GM21723 (cell line): ENCODE measurements around the gene KIAA2012.
"Not testable (repeated sequence)": the region's sequence is repeated elsewhere in the genome, so short reads cannot be mapped to it uniquely, and the experiment has no call there.

ENCODE experiments used
- ATAC-seq: cut with Tn5 transposase; IDR thresholded peaks from one replicate; pipeline ENCODE4 v1.9.1; 2021; ENCODE audit warnings: mild to moderate bottlenecking, moderate library complexity; ENCODE audit not compliant: unreplicated experiment

The KIAA2012 gene

GRCh38 chr2:202187570-202187969 is 114.5 kb downstream of the KIAA2012 start:
- no peak for ATAC-seq

- no peak for ATAC-seq
These were observed 120.2 kb downstream of the KIAA2012 start for GRCh38 chr2:202193305-202193704.

- ATAC-seq: no peak
These were observed 120.9 kb downstream of the KIAA2012 start for GRCh38 chr2:202193881-202194353.

- no peak for ATAC-seq
These were observed 121.4 kb downstream of the KIAA2012 start for GRCh38 chr2:202194418-202194817.

GRCh38 chr2:202196727-202197126 is 123.7 kb downstream of the KIAA2012 start:
- ATAC-seq: no peak

GRCh38 chr2:202201220-202202160 is 128.4 kb downstream of the KIAA2012 start:
- ATAC-seq: no peak

GRCh38 chr2:202203348-202203747 is 130.3 kb downstream of the KIAA2012 start:
- no peak for ATAC-seq

GRCh38 chr2:202204855-202205254 is 131.8 kb downstream of the KIAA2012 start:
- no peak for ATAC-seq

GRCh38 chr2:202208526-202208925 is 135.5 kb downstream of the KIAA2012 start:
- ATAC-seq: no peak

GRCh38 chr2:202215179-202215578 is 142.1 kb downstream of the KIAA2012 start:
- ATAC-seq: no peak

- ATAC-seq: no peak
These were observed 148.8 kb downstream of the KIAA2012 start for GRCh38 chr2:202221873-202222272.

GRCh38 chr2:202237787-202238233 is 164.8 kb downstream of the KIAA2012 start:
- peak; percentile 45 for ATAC-seq

- ATAC-seq: peak; percentile 96
These were observed 165.5 kb downstream of the KIAA2012 start, which contains the start of gene SUMO1 for GRCh38 chr2:202238234-202239197. SUMO1 (minus strand) TSS chr2:202238597; CDS start chr2:202238451, 146 bp downstream.

- ATAC-seq: not testable (repeated sequence)
These were observed 174.7 kb downstream of the KIAA2012 start for GRCh38 chr2:202247710-202248109.

GRCh38 chr2:202249521-202250253 is 176.6 kb downstream of the KIAA2012 start:
- no peak for ATAC-seq

GRCh38 chr2:202251494-202251893 is 178.4 kb downstream of the KIAA2012 start:
- ATAC-seq: no peak
